ENCODE results near the gene APOBEC3B. TPM values are rescaled to one million over a fixed set of nuclear protein-coding genes. Genes with fewer than 3 reads are reported as not detected.
"Not testable (repeated sequence)": the region's sequence is repeated elsewhere in the genome, so short reads cannot be mapped to it uniquely, and the experiment has no call there.

APOBEC3B gene
- total RNA-seq, 1 donor from 2014 or later = 6.7 TPM

GRCh38 chr22:38981005-38981991, 849 bp upstream of the APOBEC3B start:
- DNase-seq (ENCODE audit: extremely low spot score, unreplicated experiment) = no peak
- Mint-ChIP-seq H3K9me3 (peaks cover 5% of the 10 kb centered on the region), H3K27me3 (no peaks in the 10 kb centered on the region), H3K36me3 (no peaks in the 10 kb centered on the region), H3K4me3 (peak overlapping the region; percentile 40), H3K27ac (peak overlapping the region; percentile 94), H3K4me1 (ENCODE audit: unreplicated experiment) (peaks cover 9% of the 10 kb centered on the region)
- peak; percentile 71 for TF ChIP-seq CTCF (conservative IDR thresholded peaks at IDR 0.05)

GRCh38 chr22:38984224-38984623, 2.1 kb downstream of the APOBEC3B start:
- Mint-ChIP-seq H3K27ac (peak overlapping the region; percentile 91), H3K36me3 (no peaks in the 10 kb centered on the region), H3K4me3 (peak overlapping the region; percentile 1), H3K27me3 (no peaks in the 10 kb centered on the region), H3K9me3 (peaks cover 5% of the 10 kb centered on the region), H3K4me1 (ENCODE audit: unreplicated experiment) (peaks cover 9% of the 10 kb centered on the region)
- no peak for TF ChIP-seq CTCF (conservative IDR thresholded peaks at IDR 0.05)
- DNase-seq (ENCODE audit: extremely low spot score, unreplicated experiment) = no peak

- peak overlapping the region; percentile 91 for H3K27ac Mint-ChIP-seq
- not testable (repeated sequence) for H3K4me1 Mint-ChIP-seq (ENCODE audit: unreplicated experiment); H3K9me3 Mint-ChIP-seq; H3K27me3 Mint-ChIP-seq; H3K36me3 Mint-ChIP-seq; DNase-seq (ENCODE audit: extremely low spot score, unreplicated experiment)
- H3K4me3 Mint-ChIP-seq = peak overlapping the region; percentile 44
These were observed 2.9 kb downstream of the APOBEC3B start for GRCh38 chr22:38984784-38985757.

GRCh38 chr22:38986629-38987028, 4.5 kb downstream of the APOBEC3B start:
- no peak for DNase-seq (ENCODE audit: extremely low spot score, unreplicated experiment)
- Mint-ChIP-seq H3K27me3 (no peaks in the 10 kb centered on the region), H3K4me1 (ENCODE audit: unreplicated experiment) (peaks cover 5% of the 10 kb centered on the region), H3K27ac (no peak overlapping the region), H3K36me3 (no peaks in the 10 kb centered on the region), H3K9me3 (peaks cover 5% of the 10 kb centered on the region), H3K4me3 (no peak overlapping the region)
- no peak for TF ChIP-seq CTCF (conservative IDR thresholded peaks at IDR 0.05)

- DNase-seq (ENCODE audit: extremely low spot score, unreplicated experiment) = no peak
- TF ChIP-seq CTCF (conservative IDR thresholded peaks at IDR 0.05) = no peak
- Mint-ChIP-seq H3K4me3 (no peak overlapping the region), H3K27ac (peak overlapping the region; percentile 23), H3K9me3 (peaks cover 5% of the 10 kb centered on the region), H3K4me1 (ENCODE audit: unreplicated experiment) (no peaks in the 10 kb centered on the region), H3K27me3 (no peaks in the 10 kb centered on the region), H3K36me3 (no peaks in the 10 kb centered on the region)
These were observed 5.2 kb downstream of the APOBEC3B start for GRCh38 chr22:38987171-38987895.

All from type B pancreatic cell (in vitro differentiated cells).